H9 (cell line): ENCODE data around the gene TMC6. TPM values are rescaled to one million over a fixed set of nuclear protein-coding genes. Genes with fewer than 3 reads are reported as not detected.

Source experiments
- DNase-seq: peaks from one replicate; pipeline ENCODE4 v3.0.0-alpha.2; 2017
- H2AFZ ChIP-seq: one replicate; pipeline ENCODE4 v1.6.1; 2013; ENCODE audit warnings: mild to moderate bottlenecking, low read length, control low read depth, moderate library complexity
- H2AK5ac ChIP-seq: 2 replicates; pipeline ENCODE4 v1.6.1; 2013; ENCODE audit warnings: low read length, control low read depth, mixed read lengths; ENCODE audit not compliant: insufficient read length
- H2BK120ac ChIP-seq: one replicate; pipeline ENCODE4 v1.6.1; 2013; ENCODE audit warnings: low read depth, mild to moderate bottlenecking, low read length, control low read depth, inconsistent platforms; ENCODE audit not compliant: poor library complexity, severe bottlenecking
- H2BK12ac ChIP-seq: 2 replicates; pipeline ENCODE4 v1.6.1; 2013; ENCODE audit warnings: low read length, control low read depth, mixed read lengths, low read depth; ENCODE audit not compliant: insufficient read length
- H2BK15ac ChIP-seq: 2 replicates; pipeline ENCODE4 v1.6.1; 2013; ENCODE audit warnings: low read depth, low read length, control low read depth
- H2BK20ac ChIP-seq: one replicate; pipeline ENCODE4 v1.6.1; 2013; ENCODE audit warnings: low read depth, mild to moderate bottlenecking, low read length, control low read depth, inconsistent platforms; ENCODE audit not compliant: poor library complexity, severe bottlenecking
- H2BK5ac ChIP-seq: 2 replicates; pipeline ENCODE4 v1.6.1; 2013; ENCODE audit warnings: low read length, control low read depth, mixed read lengths; ENCODE audit not compliant: insufficient read length
- H3K14ac ChIP-seq: 2 replicates; pipeline ENCODE4 v1.6.1; 2013; ENCODE audit warnings: low read length, control low read depth; ENCODE audit not compliant: insufficient read depth
- H3K18ac ChIP-seq: 2 replicates; pipeline ENCODE4 v1.6.1; 2013; ENCODE audit warnings: low read depth, mild to moderate bottlenecking, mixed read lengths, low read length, control low read depth; ENCODE audit not compliant: insufficient read length
- H3K23ac ChIP-seq: 2 replicates; pipeline ENCODE4 v1.6.1; 2013; ENCODE audit warnings: low read length, control low read depth, mixed read lengths, low read depth; ENCODE audit not compliant: insufficient read length
- H3K23me2 ChIP-seq: 2 replicates; pipeline ENCODE4 v1.6.1; 2013; ENCODE audit warnings: low read depth, mild to moderate bottlenecking, mixed read lengths, low read length, control low read depth; ENCODE audit not compliant: insufficient read length, poor library complexity, severe bottlenecking
- H3K27ac ChIP-seq: 2 replicates; pipeline ENCODE4 v1.5.1; 2013; ENCODE audit warnings: low read length, control low read depth, mixed read lengths, low read depth; ENCODE audit not compliant: insufficient read length
- H3K27me3 ChIP-seq: 2 replicates; pipeline ENCODE4 v1.6.1; 2013; ENCODE audit warnings: low read length, control low read depth, inconsistent platforms; ENCODE audit not compliant: insufficient read depth
- H3K4ac ChIP-seq: 2 replicates; pipeline ENCODE4 v1.6.1; 2013; ENCODE audit warnings: low read depth, mild to moderate bottlenecking, control low read depth, inconsistent platforms, low read length, moderate library complexity
- H3K4me1 ChIP-seq: 2 replicates; pipeline ENCODE4 v1.6.1; 2013; ENCODE audit warnings: low read length, control low read depth, inconsistent platforms; ENCODE audit not compliant: insufficient read depth
- H3K4me2 ChIP-seq: 2 replicates; pipeline ENCODE4 v1.6.1; 2013; ENCODE audit warnings: low read length, control low read depth, mixed read lengths; ENCODE audit not compliant: insufficient read length, insufficient read depth
- H3K56ac ChIP-seq: 2 replicates; pipeline ENCODE4 v1.6.1; 2013; ENCODE audit warnings: low read depth, mild to moderate bottlenecking, mixed read lengths, low read length, control low read depth; ENCODE audit not compliant: insufficient read length
- H3K79me1 ChIP-seq: 2 replicates; pipeline ENCODE4 v1.6.1; 2013; ENCODE audit warnings: low read depth, mild to moderate bottlenecking, moderate library complexity, low read length, control low read depth, inconsistent platforms; ENCODE audit not compliant: insufficient read depth, poor library complexity, severe bottlenecking
- H3K79me2 ChIP-seq: 2 replicates; pipeline ENCODE4 v1.6.1; 2013; ENCODE audit warnings: low read length, control low read depth, inconsistent platforms; ENCODE audit not compliant: insufficient read depth
- H3K9ac ChIP-seq: 2 replicates; pipeline ENCODE4 v1.6.1; 2013; ENCODE audit warnings: low read length, control low read depth, mixed read lengths; ENCODE audit not compliant: insufficient read length; ENCODE audit errors: extremely low read depth
- H3K9me3 ChIP-seq: one replicate; pipeline ENCODE4 v1.6.1; 2013; ENCODE audit warnings: low read depth, low read length, inconsistent platforms; ENCODE audit not compliant: control insufficient read depth
- H3T11ph ChIP-seq: one replicate; pipeline ENCODE4 v1.6.1; 2013; ENCODE audit warnings: mild to moderate bottlenecking, low read length, control low read depth, inconsistent platforms
- H4K20me1 ChIP-seq: one replicate; pipeline ENCODE4 v1.6.1; 2013; ENCODE audit not compliant: control insufficient read depth, insufficient read length, insufficient read depth
- H4K5ac ChIP-seq: 2 replicates; pipeline ENCODE4 v1.6.1; 2013; ENCODE audit warnings: low read depth, mild to moderate bottlenecking, mixed read lengths, low read length, control low read depth; ENCODE audit not compliant: insufficient read length
- H4K8ac ChIP-seq: replicated peaks from 2 replicates; pipeline ENCODE4 v1.6.1; 2013; ENCODE audit warnings: low read length, control low read depth, mixed read lengths, low read depth; ENCODE audit not compliant: insufficient read length
- H4K91ac ChIP-seq: 2 replicates; pipeline ENCODE4 v1.6.1; 2013; ENCODE audit warnings: low read depth, mild to moderate bottlenecking, moderate library complexity, mixed read lengths, low read length, control low read depth; ENCODE audit not compliant: insufficient read length
- H3K27ac Mint-ChIP-seq, 3 experiments: 2 replicates in 2 of 3; 3 replicates in 1 of 3; pipeline ENCODE4 v1.8.0; 2020 to 2021; ENCODE audit warnings: mixed read lengths in 3 of 3, mild to moderate bottlenecking in 1 of 3, moderate library complexity in 1 of 3
- H3K27me3 Mint-ChIP-seq: 2 replicates; pipeline ENCODE4 v1.8.0; 2021; ENCODE audit warnings: low read depth, mild to moderate bottlenecking, moderate library complexity, mixed read lengths
- H3K36me3 Mint-ChIP-seq, 3 experiments: 2 replicates in 2 of 3; 3 replicates in 1 of 3; pipeline ENCODE4 v1.8.0; 2020 to 2021; ENCODE audit warnings: low read depth in 3 of 3, mixed read lengths in 3 of 3; ENCODE audit not compliant: insufficient read depth in 1 of 3
- H3K4me1 Mint-ChIP-seq, 2 experiments: 2 replicates each; pipeline ENCODE4 v1.8.0; 2020; ENCODE audit warnings: mixed read lengths in 2 of 2
- H3K4me3 Mint-ChIP-seq, 2 experiments: 2 replicates in 1 of 2; 3 replicates in 1 of 2; pipeline ENCODE4 v1.8.0; 2020 to 2021; ENCODE audit warnings: mild to moderate bottlenecking in 2 of 2, mixed read lengths in 2 of 2, moderate library complexity in 1 of 2
- H3K9me3 Mint-ChIP-seq, 2 experiments: 2 replicates in 1 of 2; 3 replicates in 1 of 2; pipeline ENCODE4 v1.8.0; 2020; ENCODE audit warnings: mild to moderate bottlenecking in 2 of 2, mixed read lengths in 2 of 2, moderate library complexity in 1 of 2
- WGBS: extraction: QIAGEN DNeasy Blood & Tissue Kit; methylation state at CpG from one replicate; pipeline ENCODE4 v1.1.7; 2013; ENCODE audit warnings: missing lambda C conversion rate, low lambda C conversion rate, mixed read lengths; ENCODE audit not compliant: insufficient read length; ENCODE audit errors: extremely low coverage; 5-methylcytosine and 5-hydroxymethylcytosine counted together
- total RNA-seq: library from RNA; stranded (reverse); gene quantifications from 2 replicates; pipeline ENCODE4 v1.2.1, GENCODE V29; 2021
- TF ChIP-seq, protein P1 (sequence below): fragments of 200-600 bp; sonication (generic); conservative IDR thresholded peaks from 3 replicates; pipeline ENCODE4 v1.8.0; 2021; ENCODE audit warnings: antibody characterized with exemption, mild to moderate bottlenecking

Gene TMC6
- total RNA-seq, 1 experiment from 2014 or later: 86.8 TPM

DNA sequence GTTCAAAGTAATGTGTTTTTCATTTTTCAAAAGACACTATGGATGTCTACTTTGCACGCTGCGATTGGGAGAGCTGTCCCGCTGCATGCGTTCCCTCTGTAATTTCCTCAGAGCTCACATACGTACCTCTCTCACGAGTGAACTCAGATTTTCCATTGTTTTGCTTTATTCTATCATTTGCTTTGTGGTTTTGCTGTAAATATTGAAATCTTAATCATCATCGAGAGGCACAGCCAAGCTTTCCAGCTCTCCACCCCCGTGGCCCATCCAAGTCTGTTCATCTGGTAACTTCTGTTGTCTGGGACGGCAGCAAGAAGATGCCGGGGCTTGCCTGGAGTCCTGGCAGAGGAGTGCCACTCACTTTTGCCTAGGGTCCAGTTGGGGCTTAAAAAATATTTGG, 21.1 kb downstream of the TMC6 start:
- no peak overlapping the region for H3K4me2 ChIP-seq
- no CpG with 5 or more reads among the region's 10 CpGs for whole genome bisulfite sequencing
- H3K23ac ChIP-seq: no peak overlapping the region
- no peak for DNase-seq
- H3K27ac ChIP-seq: no peak overlapping the region
- H3K4ac ChIP-seq: no peak overlapping the region
- H3K23me2 ChIP-seq: no peaks in the 10 kb centered on the region
- no peak overlapping the region for H2BK120ac ChIP-seq
- H3K79me2 ChIP-seq: no peaks in the 10 kb centered on the region
- peaks cover 9 to 45% (median 33%) of the 10 kb centered on the region in 3 experiments for H3K36me3 Mint-ChIP-seq
- H3K79me1 ChIP-seq: no peaks in the 10 kb centered on the region
- H3K9me3 ChIP-seq: no peaks in the 10 kb centered on the region
- H2BK12ac ChIP-seq: no peak overlapping the region
- H4K5ac ChIP-seq: no peak overlapping the region
- no peak overlapping the region for H2BK15ac ChIP-seq
- no peak overlapping the region for H2BK5ac ChIP-seq
- no peaks in the 10 kb centered on the region for H3K4me1 ChIP-seq
- H2AK5ac ChIP-seq: no peak overlapping the region
- H3T11ph ChIP-seq: no peak overlapping the region
- no peak overlapping the region for H3K9ac ChIP-seq
- H3K56ac ChIP-seq: no peak overlapping the region
- H2AFZ ChIP-seq: no peak overlapping the region
- peaks cover 6 to 7% of the 10 kb centered on the region in 2 experiments; a peak in 3 of 4 replicates for H3K4me1 Mint-ChIP-seq
- H3K27ac Mint-ChIP-seq: no peak overlapping the region; a peak in 2 of 7 replicates
- H4K20me1 ChIP-seq: no peaks in the 10 kb centered on the region
- no peaks in the 10 kb centered on the region; the same call in 1 of the 2 replicates for H3K27me3 Mint-ChIP-seq
- H3K9me3 Mint-ChIP-seq: no peaks in the 10 kb centered on the region
- TF ChIP-seq, protein P1, sequence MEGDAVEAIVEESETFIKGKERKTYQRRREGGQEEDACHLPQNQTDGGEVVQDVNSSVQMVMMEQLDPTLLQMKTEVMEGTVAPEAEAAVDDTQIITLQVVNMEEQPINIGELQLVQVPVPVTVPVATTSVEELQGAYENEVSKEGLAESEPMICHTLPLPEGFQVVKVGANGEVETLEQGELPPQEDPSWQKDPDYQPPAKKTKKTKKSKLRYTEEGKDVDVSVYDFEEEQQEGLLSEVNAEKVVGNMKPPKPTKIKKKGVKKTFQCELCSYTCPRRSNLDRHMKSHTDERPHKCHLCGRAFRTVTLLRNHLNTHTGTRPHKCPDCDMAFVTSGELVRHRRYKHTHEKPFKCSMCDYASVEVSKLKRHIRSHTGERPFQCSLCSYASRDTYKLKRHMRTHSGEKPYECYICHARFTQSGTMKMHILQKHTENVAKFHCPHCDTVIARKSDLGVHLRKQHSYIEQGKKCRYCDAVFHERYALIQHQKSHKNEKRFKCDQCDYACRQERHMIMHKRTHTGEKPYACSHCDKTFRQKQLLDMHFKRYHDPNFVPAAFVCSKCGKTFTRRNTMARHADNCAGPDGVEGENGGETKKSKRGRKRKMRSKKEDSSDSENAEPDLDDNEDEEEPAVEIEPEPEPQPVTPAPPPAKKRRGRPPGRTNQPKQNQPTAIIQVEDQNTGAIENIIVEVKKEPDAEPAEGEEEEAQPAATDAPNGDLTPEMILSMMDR: no peak
- no peaks in the 10 kb centered on the region for H3K27me3 ChIP-seq
- no peak overlapping the region for H3K4me3 Mint-ChIP-seq
- no peak overlapping the region for H3K18ac ChIP-seq
- H4K8ac ChIP-seq: no peak overlapping the region
- H4K91ac ChIP-seq: no peak overlapping the region
- no peak overlapping the region for H3K14ac ChIP-seq
- H2BK20ac ChIP-seq: no peak overlapping the region
